Measurements from ENCODE around the gene VPS35.
"Not testable (repeated sequence)": the region's sequence is repeated elsewhere in the genome, so short reads cannot be mapped to it uniquely, and the experiment has no call there.

VPS35 gene

GRCh38 chr16:46632778-46633733 is 55.9 kb downstream of the VPS35 start:
- POLR2A ChIA-PET = no interaction called here
- H3K4me3 ChIP-seq (ENCODE audit: low read depth, low read length) = no peak overlapping the region
- CTCF ChIA-PET = interaction anchor here (0.8 kb wide), 1 partner anchor 16 kb away, joined by 3 read pairs; no protein-coding TSS in a partner anchor

GRCh38 chr16:46629331-46630219 is 59.4 kb downstream of the VPS35 start:
- H3K4me3 ChIP-seq (ENCODE audit: low read depth, low read length) = no peak overlapping the region
- POLR2A ChIA-PET = no interaction called here
- peak; percentile 33 for TF ChIP-seq CTCF (IDR thresholded peaks at IDR 0.05; ENCODE audit: insufficient read depth, low read length, missing control alignments)
- CTCF ChIA-PET = interaction anchor here (0.6 to 2.9 kb wide), 21 partner anchors 9 to 1022 kb away, joined by 3 to 21 read pairs (median 4); partner anchors contain the start of genes ORC6 and SHCBP1
- DNase-seq (ENCODE audit: low read depth, low spot score) = no peak

More at GRCh38 chr16:46632778-46633733, 55.9 kb downstream of the VPS35 start:
- TF ChIP-seq CTCF (IDR thresholded peaks at IDR 0.05; ENCODE audit: insufficient read depth, low read length, missing control alignments) = no peak
- no peak for DNase-seq (ENCODE audit: low read depth, low spot score)

- ChIA-PET CTCF (interaction anchor here (0.9 to 2.8 kb wide), 3 partner anchors 12 to 187 kb away, joined by 3 to 21 read pairs (median 3); no protein-coding TSS in a partner anchor), POLR2A (no interaction called here)
- no peak overlapping the region for H3K4me3 ChIP-seq (ENCODE audit: low read depth, low read length)
- TF ChIP-seq CTCF (IDR thresholded peaks at IDR 0.05; ENCODE audit: insufficient read depth, low read length, missing control alignments) = no peak
- DNase-seq (ENCODE audit: low read depth, low spot score) = no peak
Observed at GRCh38 chr16:46627746-46628145, 61.2 kb downstream of the VPS35 start.

GRCh38 chr16:46626681-46627080 is 62.3 kb downstream of the VPS35 start:
- H3K4me3 ChIP-seq (ENCODE audit: low read depth, low read length); POLR2A ChIA-PET; DNase-seq (ENCODE audit: low read depth, low spot score); CTCF ChIA-PET: not testable (repeated sequence)

GRCh38 chr16:46624862-46625261 is 64.1 kb downstream of the VPS35 start:
- POLR2A ChIA-PET; H3K4me3 ChIP-seq (ENCODE audit: low read depth, low read length); DNase-seq (ENCODE audit: low read depth, low spot score); CTCF ChIA-PET: not testable (repeated sequence)

GRCh38 chr16:46623707-46624106 is 65.3 kb downstream of the VPS35 start:
- CTCF ChIA-PET; DNase-seq (ENCODE audit: low read depth, low spot score); POLR2A ChIA-PET; H3K4me3 ChIP-seq (ENCODE audit: low read depth, low read length): not testable (repeated sequence)

GRCh38 chr16:46623246-46623645 is 65.7 kb downstream of the VPS35 start:
- CTCF ChIA-PET; H3K4me3 ChIP-seq (ENCODE audit: low read depth, low read length); POLR2A ChIA-PET; DNase-seq (ENCODE audit: low read depth, low spot score): not testable (repeated sequence)

Data from AG04449 (cell line).